ENCODE data around the gene GRPEL1. TPM values are rescaled to one million over a fixed set of nuclear protein-coding genes. Genes with fewer than 3 reads are reported as not detected.

The GRPEL1 gene
- total RNA-seq, 4 donors from 2014 or later: 17.0 to 34.2 (median 27.5) TPM

- Histone ChIP-seq H3K4me3 (no peak overlapping the region), H3K36me3 (peaks cover 21 to 43% (median 40%) of the 10 kb centered on the region in 4 donors), H3K27me3 (no peaks in the 10 kb centered on the region), H3K9me3 (no peaks in the 10 kb centered on the region), H3K27ac (replicated peaks in 1 of 4) (no peak overlapping the region), H3K4me1 (peaks cover 34 to 60% (median 48%) of the 10 kb centered on the region in 4 donors)
- no peak for TF ChIP-seq CTCF (IDR thresholded peaks at IDR 0.05)
- no peak for TF ChIP-seq POLR2AphosphoS5 (IDR thresholded peaks at IDR 0.05)
- no peak for TF ChIP-seq EP300 (IDR thresholded peaks at IDR 0.05)
- TF ChIP-seq POLR2A (IDR thresholded peaks at IDR 0.05; ENCODE audit: low read depth): no peak
- 89% methylated on average over 11 of the region's 14 CpGs for WGBS
- intact Hi-C loops (cut with DNase I): no loop called here
- no peak for DNase-seq (ENCODE audit: extremely low spot score)
Measured at GRCh38 chr4:7051905-7052304, 16.0 kb downstream of the GRPEL1 start.

GRCh38 chr4:7051144-7051495, 16.7 kb downstream of the GRPEL1 start:
- Histone ChIP-seq H3K36me3 (peaks cover 21 to 36% (median 32%) of the 10 kb centered on the region in 4 donors), H3K4me3 (no peak overlapping the region), H3K27me3 (no peaks in the 10 kb centered on the region), H3K9me3 (no peaks in the 10 kb centered on the region), H3K4me1 (peaks cover 42 to 68% (median 56%) of the 10 kb centered on the region in 4 donors), H3K27ac (replicated peaks in 1 of 4) (no peak overlapping the region)
- intact Hi-C loops (cut with DNase I): no loop called here
- TF ChIP-seq EP300 (IDR thresholded peaks at IDR 0.05): no peak
- TF ChIP-seq POLR2AphosphoS5 (IDR thresholded peaks at IDR 0.05): no peak
- TF ChIP-seq CTCF (IDR thresholded peaks at IDR 0.05): no peak
- no peak for TF ChIP-seq POLR2A (IDR thresholded peaks at IDR 0.05; ENCODE audit: low read depth)
- 86% methylated on average over 10 of the region's 12 CpGs for WGBS
- no peak for DNase-seq (ENCODE audit: extremely low spot score)

GRCh38 chr4:7050481-7051143, 17.3 kb downstream of the GRPEL1 start:
- Histone ChIP-seq H3K4me3 (no peak overlapping the region), H3K9me3 (no peaks in the 10 kb centered on the region), H3K36me3 (peaks cover 16 to 31% (median 27%) of the 10 kb centered on the region in 4 donors), H3K4me1 (peaks cover 47 to 73% (median 61%) of the 10 kb centered on the region in 4 donors), H3K27me3 (no peaks in the 10 kb centered on the region), H3K27ac (replicated peaks in 1 of 4) (no peak overlapping the region)
- no peak for DNase-seq (ENCODE audit: extremely low spot score)
- 85% methylated on average over 31 of the region's 36 CpGs for WGBS
- intact Hi-C loops (cut with DNase I): no loop called here
- TF ChIP-seq POLR2AphosphoS5 (IDR thresholded peaks at IDR 0.05) (no peak), EP300 (IDR thresholded peaks at IDR 0.05) (no peak), POLR2A (IDR thresholded peaks at IDR 0.05; ENCODE audit: low read depth) (no peak), CTCF (IDR thresholded peaks at IDR 0.05) (no peak)

- Histone ChIP-seq H3K36me3 (peaks cover 8 to 23% (median 18%) of the 10 kb centered on the region in 4 donors), H3K27ac (replicated peaks in 1 of 4) (no peak overlapping the region), H3K4me1 (peaks cover 56 to 82% (median 70%) of the 10 kb centered on the region in 4 donors), H3K27me3 (no peaks in the 10 kb centered on the region), H3K4me3 (no peak overlapping the region), H3K9me3 (no peaks in the 10 kb centered on the region)
- TF ChIP-seq CTCF (IDR thresholded peaks at IDR 0.05): no peak
- no peak for TF ChIP-seq POLR2AphosphoS5 (IDR thresholded peaks at IDR 0.05)
- TF ChIP-seq EP300 (IDR thresholded peaks at IDR 0.05): no peak
- TF ChIP-seq POLR2A (IDR thresholded peaks at IDR 0.05; ENCODE audit: low read depth): no peak
- WGBS: 91% methylated on average over 6 of the region's 11 CpGs
- no peak for DNase-seq (ENCODE audit: extremely low spot score)
- intact Hi-C loops (cut with DNase I): loop anchor here (10.0 kb wide), 2 partner anchors 265 to 335 kb away; partner anchors contain the start of genes BLOC1S4 and KIAA0232
Measured at GRCh38 chr4:7049739-7050138, 18.1 kb downstream of the GRPEL1 start.
